Breast epithelium (tissue), 4 donors: ENCODE measurements around the gene SIDT2. TPM values are rescaled to one million over a fixed set of nuclear protein-coding genes. Genes with fewer than 3 reads are reported as not detected.

Experiments
- DNase-seq, 2 donors: peaks; one replicate each; pipeline ENCODE4 v3.0.0-alpha.2; 2019; ENCODE audit warnings: low spot score in 2 of 2
- H3K27ac ChIP-seq, 2 donors: fragments of 200-600 bp; sonication (generic) in 1 of 2; one replicate each; pipeline ENCODE4 v1.5.1; 2016 to 2019; ENCODE audit warnings: mild to moderate bottlenecking in 1 of 2
- H3K27me3 ChIP-seq, 2 donors: fragments of 200-600 bp; sonication (generic) in 1 of 2; one replicate each; pipeline versions ENCODE4 v1.5.1 to v1.6.0; 2017 to 2019; ENCODE audit warnings: control low read depth in 1 of 2, mild to moderate bottlenecking in 1 of 2
- H3K36me3 ChIP-seq: fragments of 200-600 bp; one replicate; pipeline ENCODE4 v1.5.1; 2019
- H3K4me1 ChIP-seq, 2 donors: fragments of 200-600 bp; sonication (generic); one replicate each; pipeline ENCODE4 v1.5.1; 2016 to 2019; ENCODE audit warnings: control low read depth in 1 of 2
- H3K4me3 ChIP-seq, 3 donors: fragments of 200-600 bp; sonication (generic); 1 replicate in 2 of 3; 2 replicates in 1 of 3; pipeline ENCODE4 v1.5.1; 2016 to 2019; ENCODE audit warnings: mild to moderate bottlenecking in 3 of 3, moderate library complexity in 2 of 3
- H3K9me3 ChIP-seq, 2 donors: fragments of 200-600 bp; sonication (generic) in 1 of 2; one replicate each; pipeline ENCODE4 v1.5.1; 2016 to 2019; ENCODE audit warnings: control low read depth in 1 of 2
- POLR2A ChIP-seq: fragments of 450-650 bp; IDR thresholded peaks from one replicate; pipeline ENCODE4 v1.6.1; 2016; ENCODE audit warnings: antibody characterized with exemption, mild to moderate bottlenecking, moderate library complexity
- POLR2AphosphoS5 ChIP-seq, 3 donors: sonication (generic); formaldehyde crosslinking; IDR thresholded peaks; one replicate each; pipeline ENCODE4 v1.6.1; 2017; ENCODE audit warnings: antibody characterized with exemption in 3 of 3
- intact Hi-C: fragments of 100-400 bp; cut with DNase I; formaldehyde crosslinking; loops from one replicate; pipeline ENCODE4 v1.15.1; 2023; ENCODE audit warnings: low total_unique reads
- total RNA-seq, 3 donors: library from RNA; depleted of rRNA; stranded (reverse); fragments of >200 nt; gene quantifications; one replicate each; pipeline ENCODE4 v1.1.0, GENCODE V29; 2016
- TF ChIP-seq, protein P1 (sequence below), 3 donors: fragments of 450-650 bp; IDR thresholded peaks; one replicate each; pipeline ENCODE4 v1.5.1; 2016 to 2017; ENCODE audit warnings: antibody characterized with exemption in 3 of 3, mild to moderate bottlenecking in 3 of 3, moderate library complexity in 3 of 3

Gene SIDT2
- total RNA-seq, 3 donors from 2014 or later = 45.2 to 86.7 (median 49.5) TPM

- DNase-seq = peak; percentile 50 to 77
- peak overlapping the region; percentile 89 to 93 for H3K27ac ChIP-seq
- peak overlapping the region in 2 of 3 donors; percentile 1 to 44 for H3K4me3 ChIP-seq
- H3K4me1 ChIP-seq = peaks cover 15 to 33% of the 10 kb centered on the region in 2 donors
- no peaks in the 10 kb centered on the region for H3K27me3 ChIP-seq
- no peaks in the 10 kb centered on the region for H3K9me3 ChIP-seq
- intact Hi-C loops = no loop called here
- TF ChIP-seq, protein P1, sequence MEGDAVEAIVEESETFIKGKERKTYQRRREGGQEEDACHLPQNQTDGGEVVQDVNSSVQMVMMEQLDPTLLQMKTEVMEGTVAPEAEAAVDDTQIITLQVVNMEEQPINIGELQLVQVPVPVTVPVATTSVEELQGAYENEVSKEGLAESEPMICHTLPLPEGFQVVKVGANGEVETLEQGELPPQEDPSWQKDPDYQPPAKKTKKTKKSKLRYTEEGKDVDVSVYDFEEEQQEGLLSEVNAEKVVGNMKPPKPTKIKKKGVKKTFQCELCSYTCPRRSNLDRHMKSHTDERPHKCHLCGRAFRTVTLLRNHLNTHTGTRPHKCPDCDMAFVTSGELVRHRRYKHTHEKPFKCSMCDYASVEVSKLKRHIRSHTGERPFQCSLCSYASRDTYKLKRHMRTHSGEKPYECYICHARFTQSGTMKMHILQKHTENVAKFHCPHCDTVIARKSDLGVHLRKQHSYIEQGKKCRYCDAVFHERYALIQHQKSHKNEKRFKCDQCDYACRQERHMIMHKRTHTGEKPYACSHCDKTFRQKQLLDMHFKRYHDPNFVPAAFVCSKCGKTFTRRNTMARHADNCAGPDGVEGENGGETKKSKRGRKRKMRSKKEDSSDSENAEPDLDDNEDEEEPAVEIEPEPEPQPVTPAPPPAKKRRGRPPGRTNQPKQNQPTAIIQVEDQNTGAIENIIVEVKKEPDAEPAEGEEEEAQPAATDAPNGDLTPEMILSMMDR (IDR thresholded peaks at IDR 0.05) = no peak
- H3K36me3 ChIP-seq = no peaks in the 10 kb centered on the region
These were observed 39.8 kb downstream of the SIDT2 start for GRCh38 chr11:117218133-117218915.

GRCh38 chr11:117219001-117219400 is 40.5 kb downstream of the SIDT2 start:
- TF ChIP-seq, protein P1 (IDR thresholded peaks at IDR 0.05) = no peak
- TF ChIP-seq POLR2AphosphoS5 (IDR thresholded peaks at IDR 0.05) (no peak), POLR2A (no peak)
- H3K27ac ChIP-seq = peak overlapping the region; percentile 89 to 93
- peaks cover 15 to 33% of the 10 kb centered on the region in 2 donors for H3K4me1 ChIP-seq
- intact Hi-C loops = no loop called here
- H3K4me3 ChIP-seq = peak overlapping the region in 1 of 3 donors; percentile 44
- peak in 1 of 2 donors; percentile 14 for DNase-seq
- no peaks in the 10 kb centered on the region for H3K36me3 ChIP-seq
- H3K27me3 ChIP-seq = no peaks in the 10 kb centered on the region
- no peaks in the 10 kb centered on the region for H3K9me3 ChIP-seq

DNA sequence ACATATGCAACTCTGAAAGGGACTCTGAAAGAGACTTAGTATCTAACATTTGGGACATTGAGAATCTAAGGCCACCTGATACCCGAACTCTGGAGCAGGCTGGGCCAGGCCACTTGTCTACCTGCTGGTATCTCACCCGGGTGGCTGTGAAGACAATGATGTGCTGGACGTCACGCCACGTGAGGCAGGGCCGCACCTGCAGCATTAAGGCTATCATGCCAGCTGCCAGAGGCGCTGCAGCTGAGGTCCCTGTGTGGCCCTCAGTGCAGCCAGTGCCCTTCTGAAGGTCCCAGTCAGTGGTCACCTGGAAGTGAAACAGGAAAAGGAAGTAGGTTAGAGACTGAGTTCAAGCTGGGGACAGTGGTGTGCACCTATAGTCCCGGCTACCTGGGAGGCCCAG is 40.9 kb downstream of the SIDT2 start:
- peak in 1 of 2 donors; percentile 38 for DNase-seq
- peak overlapping the region; percentile 89 to 93 for H3K27ac ChIP-seq
- H3K9me3 ChIP-seq = no peaks in the 10 kb centered on the region
- H3K4me3 ChIP-seq = no peak overlapping the region
- no peak for TF ChIP-seq POLR2AphosphoS5 (IDR thresholded peaks at IDR 0.05)
- TF ChIP-seq, protein P1 (IDR thresholded peaks at IDR 0.05) = no peak
- no peak for TF ChIP-seq POLR2A
- no peaks in the 10 kb centered on the region for H3K36me3 ChIP-seq
- intact Hi-C loops = no loop called here
- H3K4me1 ChIP-seq = peaks cover 15 to 33% of the 10 kb centered on the region in 2 donors
- H3K27me3 ChIP-seq = no peaks in the 10 kb centered on the region

DNA sequence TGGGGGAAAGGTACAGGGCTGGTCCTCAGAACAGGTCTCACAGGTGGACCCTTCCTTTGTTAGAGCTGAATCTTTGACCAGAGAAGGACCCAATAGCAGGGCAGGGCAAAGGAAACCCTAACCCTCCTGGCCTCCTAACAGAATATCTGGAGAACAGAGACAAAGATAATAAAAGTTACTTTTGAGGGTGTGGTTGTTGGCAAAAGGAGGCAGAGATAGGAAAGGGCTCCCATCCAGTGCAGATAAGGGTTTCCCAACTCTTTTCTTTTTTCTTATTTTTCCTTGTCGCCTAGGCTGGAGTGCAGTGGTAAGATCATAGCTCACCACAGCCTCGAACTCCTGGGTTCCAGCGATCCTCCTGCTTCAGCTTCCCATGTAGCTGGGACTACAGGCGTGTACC is 41.5 kb downstream of the SIDT2 start:
- H3K36me3 ChIP-seq = no peaks in the 10 kb centered on the region
- H3K27me3 ChIP-seq = no peaks in the 10 kb centered on the region
- DNase-seq = no peak
- peak overlapping the region; percentile 89 to 93 for H3K27ac ChIP-seq
- no peak for TF ChIP-seq POLR2AphosphoS5 (IDR thresholded peaks at IDR 0.05)
- intact Hi-C loops = loop anchor here (10.0 kb wide), 1 partner anchor 345 kb away; no protein-coding TSS in a partner anchor
- no peaks in the 10 kb centered on the region for H3K9me3 ChIP-seq
- H3K4me1 ChIP-seq = peaks cover 15 to 33% of the 10 kb centered on the region in 2 donors
- H3K4me3 ChIP-seq = no peak overlapping the region

- Histone ChIP-seq H3K27me3 (no peaks in the 10 kb centered on the region), H3K9me3 (no peaks in the 10 kb centered on the region), H3K27ac (peak overlapping the region; percentile 89 to 93), H3K4me3 (peak overlapping the region in 1 of 3 donors; percentile 17), H3K4me1 (peaks cover 15 to 33% of the 10 kb centered on the region in 2 donors), H3K36me3 (no peaks in the 10 kb centered on the region)
- TF ChIP-seq POLR2A (no peak), POLR2AphosphoS5 (IDR thresholded peaks at IDR 0.05) (peak in 2 of 3 donors; percentile 45 to 54)
- TF ChIP-seq, protein P1 (IDR thresholded peaks at IDR 0.05) = no peak
- peak; percentile 49 to 71 for DNase-seq
- intact Hi-C loops = loop anchor here (10.0 kb wide), 1 partner anchor 346 kb away; no protein-coding TSS in a partner anchor
These were observed 42.0 kb downstream of the SIDT2 start for GRCh38 chr11:117220568-117220967.
